Measurements from ENCODE around the gene MESD. TPM values are rescaled to one million over a fixed set of nuclear protein-coding genes. Genes with fewer than 3 reads are reported as not detected.

MESD gene
- total RNA-seq, 4 donors from 2014 or later = 14.1 to 38.2 (median 24.7) TPM

DNA sequence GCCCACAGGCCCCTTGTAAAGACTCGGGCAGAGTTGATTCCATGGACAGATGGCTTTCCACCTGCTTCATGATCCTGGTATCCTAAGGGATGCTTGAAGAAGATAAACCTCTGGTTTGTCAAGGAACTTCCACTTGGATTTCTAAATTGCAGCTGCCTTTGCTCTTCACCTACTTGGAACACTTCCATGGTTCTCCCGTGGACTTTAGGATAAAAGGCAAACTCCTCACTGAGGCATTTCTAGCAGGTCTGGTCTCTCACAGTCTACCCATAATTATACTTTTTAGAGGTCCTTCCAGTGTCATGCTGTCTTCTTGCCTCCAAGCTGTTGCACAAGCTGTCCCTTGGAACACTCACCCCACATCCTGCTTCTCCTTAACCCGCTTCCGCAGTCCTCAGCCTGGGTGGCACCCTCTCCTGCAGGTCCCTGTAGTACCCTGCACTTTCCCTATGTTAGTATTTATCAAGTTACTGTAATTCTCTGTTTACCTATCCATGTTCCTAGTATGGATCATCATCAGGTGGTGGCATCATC, 23.8 kb upstream of the MESD start:
- TF ChIP-seq POLR2A (IDR thresholded peaks at IDR 0.05) (no peak), EP300 (IDR thresholded peaks at IDR 0.05) (no peak), POLR2AphosphoS5 (IDR thresholded peaks at IDR 0.05) (no peak)
- TF ChIP-seq, protein P1, sequence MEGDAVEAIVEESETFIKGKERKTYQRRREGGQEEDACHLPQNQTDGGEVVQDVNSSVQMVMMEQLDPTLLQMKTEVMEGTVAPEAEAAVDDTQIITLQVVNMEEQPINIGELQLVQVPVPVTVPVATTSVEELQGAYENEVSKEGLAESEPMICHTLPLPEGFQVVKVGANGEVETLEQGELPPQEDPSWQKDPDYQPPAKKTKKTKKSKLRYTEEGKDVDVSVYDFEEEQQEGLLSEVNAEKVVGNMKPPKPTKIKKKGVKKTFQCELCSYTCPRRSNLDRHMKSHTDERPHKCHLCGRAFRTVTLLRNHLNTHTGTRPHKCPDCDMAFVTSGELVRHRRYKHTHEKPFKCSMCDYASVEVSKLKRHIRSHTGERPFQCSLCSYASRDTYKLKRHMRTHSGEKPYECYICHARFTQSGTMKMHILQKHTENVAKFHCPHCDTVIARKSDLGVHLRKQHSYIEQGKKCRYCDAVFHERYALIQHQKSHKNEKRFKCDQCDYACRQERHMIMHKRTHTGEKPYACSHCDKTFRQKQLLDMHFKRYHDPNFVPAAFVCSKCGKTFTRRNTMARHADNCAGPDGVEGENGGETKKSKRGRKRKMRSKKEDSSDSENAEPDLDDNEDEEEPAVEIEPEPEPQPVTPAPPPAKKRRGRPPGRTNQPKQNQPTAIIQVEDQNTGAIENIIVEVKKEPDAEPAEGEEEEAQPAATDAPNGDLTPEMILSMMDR (IDR thresholded peaks at IDR 0.05) = no peak
- Histone ChIP-seq H3K9me3 (no peaks in the 10 kb centered on the region), H3K4me1 (peaks cover 24% of the 10 kb centered on the region), H3K27ac (no peak overlapping the region), H3K27me3 (no peaks in the 10 kb centered on the region), H3K36me3 (no peaks in the 10 kb centered on the region), H3K4me3 (no peak overlapping the region)
- WGBS = 93% methylated on average over 4 of the region's 4 CpGs
- no peak for DNase-seq (ENCODE audit: low spot score in 2 of 2)

DNA sequence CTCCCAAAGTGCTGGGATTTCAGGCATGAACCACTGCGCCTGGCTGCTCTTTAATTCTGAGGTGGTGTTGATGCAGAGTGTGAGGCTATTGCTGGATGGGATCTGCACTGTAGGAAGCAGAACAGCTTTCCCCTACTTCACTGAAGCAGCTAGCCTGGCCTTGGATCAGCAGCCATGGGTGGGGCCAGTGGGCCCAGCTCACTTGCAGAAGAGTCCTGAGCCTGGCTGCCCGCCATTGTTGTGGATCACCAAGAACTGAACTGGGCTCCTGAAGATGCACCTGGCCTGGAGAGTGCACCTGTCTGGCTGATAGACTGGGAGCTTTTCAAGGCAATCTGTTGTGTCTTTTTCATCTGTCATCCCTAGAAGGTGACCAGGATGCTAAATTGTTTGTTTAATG, 23.0 kb upstream of the MESD start:
- Histone ChIP-seq H3K27ac (no peak overlapping the region), H3K36me3 (no peaks in the 10 kb centered on the region), H3K27me3 (no peaks in the 10 kb centered on the region), H3K4me1 (peaks cover 27% of the 10 kb centered on the region), H3K9me3 (no peaks in the 10 kb centered on the region), H3K4me3 (no peak overlapping the region)
- TF ChIP-seq, protein P1 (IDR thresholded peaks at IDR 0.05) = no peak
- TF ChIP-seq POLR2AphosphoS5 (IDR thresholded peaks at IDR 0.05) (no peak), EP300 (IDR thresholded peaks at IDR 0.05) (no peak), POLR2A (IDR thresholded peaks at IDR 0.05) (no peak)
- no peak for DNase-seq (ENCODE audit: low spot score in 2 of 2)
- WGBS = 100% methylated on average over 2 of the region's 2 CpGs

DNA sequence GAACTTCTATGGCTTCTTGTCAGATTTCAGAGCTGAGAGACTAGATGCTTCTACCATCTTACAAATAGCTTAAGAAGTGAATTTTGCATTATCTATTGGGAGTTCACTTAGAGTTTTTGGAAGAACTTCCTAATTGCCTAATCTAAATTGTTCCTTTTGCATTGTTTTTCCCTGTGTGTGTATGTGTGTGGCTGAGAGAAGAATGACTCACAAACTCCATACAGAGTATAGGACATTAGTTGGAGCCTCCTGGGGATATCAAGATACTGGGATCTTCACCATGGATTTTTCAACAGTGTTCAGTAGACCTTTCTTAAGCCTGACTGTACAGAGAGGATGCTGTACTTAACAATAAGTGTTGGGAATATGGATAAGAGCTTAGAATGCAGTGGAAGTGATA, 22.0 kb upstream of the MESD start:
- Histone ChIP-seq H3K9me3 (no peaks in the 10 kb centered on the region), H3K36me3 (no peaks in the 10 kb centered on the region), H3K4me1 (peaks cover 22% of the 10 kb centered on the region), H3K27me3 (no peaks in the 10 kb centered on the region), H3K27ac (no peak overlapping the region), H3K4me3 (no peak overlapping the region)
- TF ChIP-seq EP300 (IDR thresholded peaks at IDR 0.05) (no peak), POLR2AphosphoS5 (IDR thresholded peaks at IDR 0.05) (no peak), POLR2A (IDR thresholded peaks at IDR 0.05) (no peak)
- TF ChIP-seq, protein P1 (IDR thresholded peaks at IDR 0.05) = no peak
- DNase-seq (ENCODE audit: low spot score in 2 of 2) = no peak

DNA sequence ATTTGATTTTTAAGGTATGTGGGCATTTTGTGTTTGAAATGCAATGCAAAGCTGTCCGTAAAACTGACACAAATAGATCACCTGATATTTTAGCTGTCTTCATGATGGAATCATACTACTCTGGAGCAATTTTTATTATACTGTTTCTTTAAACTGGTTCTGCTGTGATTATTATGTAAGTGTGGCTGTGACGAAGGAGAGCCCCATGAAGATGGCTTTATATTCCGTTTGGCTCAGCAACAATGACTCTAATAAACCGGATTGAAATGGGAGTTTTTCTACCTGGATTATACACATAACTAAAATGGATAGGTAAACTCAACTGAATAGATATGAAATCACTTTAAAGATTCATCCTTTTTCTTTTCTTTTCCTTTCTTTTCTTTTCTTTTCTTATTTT, 20.5 kb upstream of the MESD start:
- H3K4me3 ChIP-seq = no peak overlapping the region
- H3K36me3 ChIP-seq = no peaks in the 10 kb centered on the region
- no peak for DNase-seq (ENCODE audit: low spot score in 2 of 2)
- WGBS = 71% methylated on average over 4 of the region's 4 CpGs
- H3K4me1 ChIP-seq = peaks cover 25% of the 10 kb centered on the region
- no peaks in the 10 kb centered on the region for H3K9me3 ChIP-seq
- TF ChIP-seq EP300 (IDR thresholded peaks at IDR 0.05) = no peak
- TF ChIP-seq POLR2A (IDR thresholded peaks at IDR 0.05) = no peak
- TF ChIP-seq POLR2AphosphoS5 (IDR thresholded peaks at IDR 0.05) = no peak
- TF ChIP-seq, protein P1 (IDR thresholded peaks at IDR 0.05) = no peak
- H3K27me3 ChIP-seq = no peaks in the 10 kb centered on the region
- H3K27ac ChIP-seq = no peak overlapping the region

DNA sequence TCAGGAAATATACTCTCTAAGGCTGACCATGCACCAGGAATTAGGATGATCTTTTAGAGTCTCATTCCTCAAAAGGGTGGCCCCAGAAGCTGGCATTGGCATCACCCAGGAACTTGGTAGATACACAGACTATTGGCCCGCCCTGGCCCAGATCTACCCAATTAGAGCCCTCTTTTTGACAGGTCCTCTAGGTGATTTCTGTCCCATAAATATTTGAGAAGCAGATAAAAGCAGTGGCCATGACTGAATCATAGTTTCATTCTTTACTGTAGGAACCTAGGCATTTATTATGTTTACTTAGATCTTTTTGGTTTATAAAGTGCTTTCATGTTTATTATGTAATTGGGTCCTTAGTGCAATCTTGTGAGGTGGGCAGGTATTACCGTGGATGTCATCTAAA, 18.7 kb upstream of the MESD start:
- no peak overlapping the region for H3K4me3 ChIP-seq

More for the DNA sequence above, 18.7 kb upstream of the MESD start:
- DNase-seq (ENCODE audit: low spot score in 2 of 2) = no peak
- TF ChIP-seq, protein P1 (IDR thresholded peaks at IDR 0.05) = no peak
- H3K9me3 ChIP-seq = no peaks in the 10 kb centered on the region
- H3K27me3 ChIP-seq = no peaks in the 10 kb centered on the region
- peaks cover 1% of the 10 kb centered on the region for H3K36me3 ChIP-seq
- peaks cover 33% of the 10 kb centered on the region for H3K4me1 ChIP-seq
- no peak overlapping the region for H3K27ac ChIP-seq
- 89% methylated on average over 2 of the region's 2 CpGs for WGBS
